SIG-M5 treated with dmso at 0.1 percent for 504 hours (cell line): Measurements from ENCODE around the gene KRT82.

Source experiments
- DNase-seq: peaks from one replicate; lab custom pipeline; 2025; ENCODE audit not compliant: unreplicated experiment; lab: John Stamatoyannopoulos, UW

Gene KRT82

GRCh38 chr12:52362118-52362726 lies 43.9 kb downstream of the KRT82 start:
- DNase-seq = no peak

DNA sequence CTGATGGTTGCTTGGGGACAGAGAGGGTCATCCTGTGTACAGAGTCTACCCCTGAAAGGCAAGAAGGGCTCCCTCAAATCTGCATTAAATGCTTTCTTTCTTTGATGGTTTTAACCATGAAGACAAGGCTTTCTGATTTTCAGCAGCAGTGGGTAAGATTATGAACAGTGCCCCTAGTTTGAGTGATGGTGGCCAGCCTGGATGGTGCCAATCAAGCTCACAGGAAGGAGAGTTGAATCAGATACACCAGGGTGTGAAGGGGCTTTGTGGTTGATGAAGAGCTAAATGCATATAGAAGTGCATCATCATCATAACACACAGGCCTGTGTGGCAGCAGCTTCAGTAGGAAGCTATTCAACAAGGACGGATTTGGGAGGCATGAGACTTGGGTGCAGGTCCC lies 44.6 kb downstream of the KRT82 start:
- DNase-seq = no peak

DNA sequence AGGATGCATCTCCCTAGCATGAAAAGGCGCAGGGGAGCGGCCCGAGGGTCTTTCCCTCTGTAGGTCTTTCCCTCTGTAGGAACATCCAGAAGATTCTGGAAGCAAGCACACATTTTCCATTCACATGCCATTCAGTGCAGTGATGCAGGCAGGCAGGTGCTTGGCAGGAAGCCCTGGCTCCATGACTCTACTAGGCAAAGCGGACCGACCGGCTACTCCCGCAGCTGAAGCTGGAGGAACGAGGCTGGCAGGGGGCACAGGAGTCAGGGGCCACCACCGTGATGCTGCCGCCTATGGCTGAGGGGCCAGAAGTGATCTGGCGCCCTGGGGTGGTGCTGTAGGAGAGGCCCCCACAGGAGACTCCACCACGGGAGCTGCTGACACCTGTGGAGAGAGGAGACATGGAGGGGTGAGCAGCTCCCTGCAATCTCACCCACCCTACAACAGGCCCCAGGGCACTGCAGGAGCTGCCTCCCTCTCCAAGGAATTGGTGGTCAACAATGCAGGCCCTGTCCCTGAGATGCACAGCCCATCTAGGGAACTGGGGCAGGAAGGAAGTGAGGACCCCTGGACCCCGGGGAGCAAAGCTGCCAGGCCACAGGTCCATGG lies 45.4 kb downstream of the KRT82 start:
- no peak for DNase-seq

DNA sequence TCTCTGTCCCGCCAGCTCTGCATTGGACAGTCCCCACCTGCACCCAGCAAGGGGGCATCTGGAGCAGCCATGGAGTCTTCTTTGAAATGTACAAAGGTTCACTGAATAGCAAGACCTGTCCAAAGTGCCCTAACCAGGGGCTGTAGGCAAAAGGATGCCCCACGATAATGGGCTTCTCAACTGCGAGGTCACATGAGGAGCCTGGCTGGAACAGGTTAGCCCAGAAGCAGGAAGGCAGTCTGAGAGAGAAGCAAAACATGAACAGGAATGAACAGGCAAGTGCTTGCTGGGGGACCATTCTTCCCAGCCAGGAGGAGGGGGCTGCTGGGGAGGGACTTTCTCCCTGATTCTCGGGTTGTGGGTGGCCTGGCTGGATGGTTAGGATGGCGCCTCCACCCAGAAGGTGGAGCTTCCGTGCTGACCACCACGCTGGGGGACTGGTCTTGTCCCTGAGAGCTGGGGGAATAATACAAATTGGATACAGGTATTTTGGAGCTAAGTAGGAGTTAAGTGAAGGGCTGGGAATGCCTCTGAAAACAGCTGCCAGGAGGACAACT lies 46.0 kb downstream of the KRT82 start:
- no peak for DNase-seq

- no peak for DNase-seq
Measured at GRCh38 chr12:52359621-52360061, 46.5 kb downstream of the KRT82 start.

- no peak for DNase-seq
Measured at GRCh38 chr12:52358575-52359350, 47.4 kb downstream of the KRT82 start.

DNA sequence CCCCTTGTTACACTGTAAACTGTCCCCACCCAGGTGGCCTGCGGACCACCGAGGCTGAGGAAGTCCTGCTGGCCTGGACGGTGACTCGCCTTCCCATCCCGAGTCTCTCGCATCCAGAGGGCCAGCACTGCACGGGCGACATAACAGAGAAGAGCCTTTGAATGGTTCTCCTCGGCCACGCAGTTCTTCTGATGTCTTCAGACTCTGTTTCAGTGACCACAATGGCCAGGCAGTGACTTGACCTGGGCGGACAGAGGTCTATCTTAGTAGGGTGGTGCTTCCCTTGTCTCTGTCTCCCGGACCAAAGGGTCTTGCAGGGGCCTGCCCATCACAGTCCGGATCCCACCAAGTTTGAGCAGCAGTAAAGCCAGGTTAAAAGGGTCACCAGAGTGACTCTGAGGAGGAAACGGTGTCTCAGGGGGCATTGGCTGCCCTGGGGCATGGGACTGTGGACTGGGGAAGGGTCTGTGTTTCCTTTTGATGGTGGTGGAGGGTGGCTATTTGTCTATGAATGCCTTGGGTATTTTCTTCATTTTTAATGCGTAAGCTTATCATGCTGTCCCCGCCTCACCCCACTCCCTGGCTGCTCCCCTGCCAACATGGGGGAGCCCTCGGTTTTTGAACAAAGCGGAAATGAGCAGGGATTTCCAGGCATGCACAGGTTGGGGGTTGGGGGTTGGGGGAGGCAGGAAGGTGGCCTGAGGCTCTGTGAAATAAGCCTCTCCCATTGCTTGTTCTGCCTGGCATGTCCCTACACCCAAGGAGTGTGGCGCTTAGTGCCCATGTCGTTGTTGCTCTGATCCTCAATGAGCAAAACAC lies 49.2 kb downstream of the KRT82 start:
- DNase-seq = no peak

DNA sequence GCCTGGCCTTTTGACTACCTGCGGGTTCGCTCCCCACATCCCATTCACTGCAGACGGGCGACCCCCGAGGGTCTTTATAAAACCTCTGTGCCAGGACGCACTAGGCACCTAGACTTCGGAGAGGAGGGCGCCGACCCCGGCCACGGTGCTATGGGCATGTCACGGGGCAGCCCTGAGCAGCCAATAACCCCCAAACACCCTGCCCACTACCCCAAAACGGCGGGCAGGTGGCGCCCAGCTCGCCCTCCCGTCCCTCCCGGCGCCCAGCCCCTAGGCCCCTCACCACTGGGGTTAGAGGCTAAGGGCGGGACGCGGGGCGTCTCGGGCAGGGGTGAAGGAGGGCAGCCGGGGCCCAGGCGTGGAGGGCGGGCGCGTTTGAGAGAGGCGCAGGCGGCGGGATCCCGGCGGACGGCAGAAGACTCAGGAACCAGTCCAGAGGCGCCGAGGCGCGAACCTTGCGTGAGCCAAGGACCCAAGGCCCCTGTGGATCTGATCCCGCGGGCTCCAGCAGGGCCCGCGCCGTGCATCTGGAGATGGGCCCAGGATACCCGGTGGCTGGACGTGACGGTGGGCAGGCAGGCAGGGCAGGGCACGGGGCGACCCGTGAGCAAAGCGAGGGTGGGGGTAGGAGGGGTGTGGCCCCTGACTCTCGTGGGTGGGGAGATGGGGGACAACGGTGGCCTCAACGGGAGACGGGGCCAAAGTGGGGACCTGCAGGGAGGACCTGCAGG lies 49.9 kb downstream of the KRT82 start:
- DNase-seq = no peak

GRCh38 chr12:52355176-52355575 lies 51.0 kb downstream of the KRT82 start:
- DNase-seq = no peak

- DNase-seq = no peak
Measured at GRCh38 chr12:52354200-52354599, 51.9 kb downstream of the KRT82 start.

- no peak for DNase-seq
Measured at GRCh38 chr12:52353766-52354165, 52.4 kb downstream of the KRT82 start.

GRCh38 chr12:52352951-52353350 lies 53.2 kb downstream of the KRT82 start:
- DNase-seq = no peak

DNA sequence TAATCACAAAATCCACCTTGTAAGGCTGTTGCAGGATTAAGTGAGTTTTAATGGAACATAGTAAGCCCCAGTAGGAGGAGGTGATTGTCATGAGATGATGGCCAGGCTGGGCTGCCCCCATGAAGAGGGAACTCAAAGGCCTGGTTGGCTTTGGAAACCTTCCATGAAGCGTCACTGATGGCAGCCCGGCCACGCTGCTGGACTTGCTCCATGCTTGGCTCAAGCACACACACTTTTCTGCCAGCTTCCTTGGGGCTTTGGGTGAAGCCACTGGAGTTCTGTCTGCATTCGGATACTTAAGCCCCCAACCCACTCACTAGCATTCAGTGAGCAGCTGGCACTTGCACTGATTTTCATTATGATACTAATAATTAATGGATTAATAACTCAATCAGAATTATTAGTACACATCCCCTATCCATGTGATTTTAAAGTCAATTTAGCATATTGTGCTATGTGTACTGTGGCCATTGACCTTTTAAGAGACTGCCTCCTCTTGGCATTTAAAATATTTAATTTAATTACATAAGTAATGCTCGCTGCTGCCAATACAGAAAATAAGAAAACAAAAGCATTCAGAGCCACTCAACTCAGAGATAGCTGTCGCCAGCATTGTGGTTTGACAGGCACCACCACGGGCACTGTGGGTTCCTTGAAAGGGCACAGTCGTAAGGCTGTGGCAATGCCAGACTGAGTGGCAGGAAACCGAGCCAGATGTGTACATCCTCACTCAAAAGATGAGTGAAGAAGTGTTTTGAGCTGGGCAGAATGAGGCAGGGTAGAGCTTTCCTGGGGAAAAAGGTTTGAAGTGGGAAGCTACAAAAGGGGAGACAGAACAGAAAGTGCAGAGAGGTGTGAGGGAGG lies 54.7 kb downstream of the KRT82 start:
- no peak for DNase-seq

DNA sequence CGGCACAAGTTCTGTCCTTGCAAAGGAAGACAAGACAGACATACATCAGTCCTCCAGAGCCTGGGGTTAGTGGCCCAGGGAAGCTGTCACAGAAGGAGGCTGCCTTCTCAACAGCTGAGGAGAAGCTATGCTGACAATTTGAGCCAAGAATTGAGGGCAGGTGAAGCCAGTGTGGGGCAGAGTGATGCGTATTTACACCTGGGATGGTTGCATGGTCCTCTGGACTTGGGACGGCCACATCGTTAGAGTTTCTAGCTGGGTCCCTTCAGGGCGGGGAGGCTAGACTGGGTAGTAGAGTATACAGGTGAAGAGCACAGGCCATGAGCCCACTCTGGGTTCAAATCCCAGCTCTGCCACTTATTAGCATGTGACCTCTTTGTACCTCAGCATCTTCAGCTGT lies 55.3 kb downstream of the KRT82 start:
- no peak for DNase-seq

DNA sequence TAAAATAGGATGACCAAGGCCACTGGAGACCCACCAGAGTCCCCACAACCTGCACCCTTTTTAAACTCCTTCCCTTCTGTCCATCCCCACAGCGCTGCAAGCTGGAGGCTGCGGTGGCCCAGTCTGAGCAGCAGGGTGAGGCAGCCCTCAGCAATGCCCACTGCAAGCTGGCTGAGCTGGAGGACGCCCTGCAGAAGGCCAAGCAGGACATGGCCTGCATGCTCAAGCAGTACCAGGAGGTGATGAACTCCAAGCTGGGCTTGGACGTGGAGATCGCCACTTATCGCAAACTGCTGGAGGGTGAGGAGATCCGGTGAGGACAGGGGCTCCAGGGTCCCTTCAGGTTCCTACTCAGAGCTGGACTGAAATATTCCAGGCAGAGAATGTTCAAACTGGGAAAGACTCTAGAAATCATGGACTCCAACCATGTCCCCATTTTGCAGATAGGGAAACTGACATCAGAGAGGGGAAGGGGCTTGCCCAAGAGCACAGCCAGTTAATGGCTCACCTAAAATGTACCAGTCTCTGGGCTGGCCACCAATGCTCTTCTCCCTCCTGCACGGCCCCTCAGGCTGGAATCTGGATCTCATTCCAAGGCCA lies 56.0 kb downstream of the KRT82 start:
- DNase-seq = no peak

- no peak for DNase-seq
Measured at GRCh38 chr12:52349196-52349595, 56.9 kb downstream of the KRT82 start.

DNA sequence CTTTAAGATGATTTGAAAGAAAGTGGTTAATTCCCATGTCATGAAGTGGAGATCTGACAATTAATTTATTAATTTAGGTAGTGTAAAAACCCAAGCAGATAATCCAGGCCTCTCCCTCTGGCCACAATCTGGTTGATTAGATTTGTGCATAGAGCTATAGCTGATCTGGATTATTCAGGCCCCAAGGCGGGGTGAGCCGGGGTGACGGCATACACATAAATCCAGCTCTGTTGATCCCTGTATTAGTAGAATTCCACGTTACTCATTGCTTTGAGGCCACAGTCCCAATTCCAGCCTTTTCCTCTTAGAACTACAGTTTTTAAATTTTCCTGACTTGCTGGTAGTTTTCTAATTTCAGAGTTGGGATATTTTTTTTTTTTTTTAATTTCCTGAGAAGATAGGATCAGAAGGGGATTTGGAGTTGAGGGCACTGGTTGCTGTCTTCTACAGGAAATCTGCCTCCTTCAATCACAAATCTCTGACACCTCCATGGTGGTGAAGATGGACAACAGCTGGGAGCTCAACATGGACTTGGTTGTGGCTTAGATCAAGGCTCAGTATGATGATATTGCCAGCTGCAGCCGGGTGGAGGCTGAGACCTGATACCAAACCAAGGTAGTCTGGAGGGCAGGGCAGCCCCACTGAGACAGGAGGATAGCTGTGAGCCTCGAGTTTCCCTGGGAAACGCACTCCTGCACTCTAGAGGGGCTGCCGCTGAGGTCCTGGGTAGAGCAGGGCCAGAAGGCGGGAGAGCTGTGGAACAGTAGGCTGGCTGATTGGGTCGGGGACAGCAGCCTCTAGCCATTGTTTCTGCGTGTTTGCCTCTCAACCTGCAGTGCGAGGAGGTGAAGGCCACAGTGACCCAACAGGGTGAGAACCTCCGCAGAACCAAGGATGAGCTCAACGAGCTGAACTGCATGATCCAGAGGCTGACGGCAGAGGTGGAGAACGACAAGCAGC lies 58.3 kb downstream of the KRT82 start:
- DNase-seq = no peak

DNA sequence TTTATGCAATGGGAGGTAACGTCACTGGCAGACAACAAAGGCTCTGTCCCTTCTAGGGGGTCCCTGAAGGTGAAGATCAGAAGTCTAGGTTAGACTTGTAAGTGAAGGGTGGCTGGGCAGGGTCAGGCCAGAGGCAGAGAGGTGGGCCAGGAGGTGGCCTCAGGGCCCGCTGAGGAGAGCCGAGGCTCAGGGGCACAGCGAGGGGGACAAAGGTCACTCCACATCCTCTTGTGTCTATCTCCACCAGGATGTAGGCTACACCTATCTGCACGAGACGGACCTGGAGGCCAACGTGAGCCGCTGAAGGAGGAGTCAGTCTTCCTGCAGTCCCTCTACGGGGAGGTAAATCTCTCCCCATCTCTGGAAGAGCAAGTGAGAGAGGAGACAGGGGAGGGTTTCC lies 59.1 kb downstream of the KRT82 start:
- no peak for DNase-seq
